Measurements from ENCODE around the gene AKAP4.

DNA sequence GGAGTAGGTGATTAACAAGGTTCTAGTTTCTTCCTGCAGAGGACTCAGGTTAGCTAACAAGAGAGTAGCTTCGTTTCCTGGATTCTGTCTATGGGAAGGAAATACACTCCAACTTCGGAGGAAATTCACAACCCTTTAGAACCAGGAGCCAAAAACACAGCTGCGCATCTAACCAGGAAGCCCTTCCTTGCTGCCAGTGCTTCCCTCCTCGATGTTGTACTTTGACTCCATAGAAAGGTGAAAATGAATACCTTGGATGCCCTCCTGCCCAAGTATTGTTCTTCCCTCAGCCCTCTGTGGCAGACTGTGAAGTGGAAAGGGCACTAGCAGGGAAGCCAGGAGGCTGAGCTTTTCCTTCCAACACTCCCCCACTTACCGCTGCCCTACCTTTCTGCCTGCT lies 35.1 kb downstream of the AKAP4 start:
- no peak for TF ChIP-seq RAD21 (IDR thresholded peaks at IDR 0.05; ENCODE audit: low read depth)
- TF ChIP-seq EP300 (IDR thresholded peaks at IDR 0.05; ENCODE audit: borderline replicate concordance), result no peak
- no peak for TF ChIP-seq CEBPB (IDR thresholded peaks at IDR 0.05)
- no peak for TF ChIP-seq FOXM1 (IDR thresholded peaks at IDR 0.05; ENCODE audit: borderline replicate concordance, low read depth)
- no peak for TF ChIP-seq TCF12 (IDR thresholded peaks at IDR 0.05; ENCODE audit: low read depth)
- TF ChIP-seq, protein P1, sequence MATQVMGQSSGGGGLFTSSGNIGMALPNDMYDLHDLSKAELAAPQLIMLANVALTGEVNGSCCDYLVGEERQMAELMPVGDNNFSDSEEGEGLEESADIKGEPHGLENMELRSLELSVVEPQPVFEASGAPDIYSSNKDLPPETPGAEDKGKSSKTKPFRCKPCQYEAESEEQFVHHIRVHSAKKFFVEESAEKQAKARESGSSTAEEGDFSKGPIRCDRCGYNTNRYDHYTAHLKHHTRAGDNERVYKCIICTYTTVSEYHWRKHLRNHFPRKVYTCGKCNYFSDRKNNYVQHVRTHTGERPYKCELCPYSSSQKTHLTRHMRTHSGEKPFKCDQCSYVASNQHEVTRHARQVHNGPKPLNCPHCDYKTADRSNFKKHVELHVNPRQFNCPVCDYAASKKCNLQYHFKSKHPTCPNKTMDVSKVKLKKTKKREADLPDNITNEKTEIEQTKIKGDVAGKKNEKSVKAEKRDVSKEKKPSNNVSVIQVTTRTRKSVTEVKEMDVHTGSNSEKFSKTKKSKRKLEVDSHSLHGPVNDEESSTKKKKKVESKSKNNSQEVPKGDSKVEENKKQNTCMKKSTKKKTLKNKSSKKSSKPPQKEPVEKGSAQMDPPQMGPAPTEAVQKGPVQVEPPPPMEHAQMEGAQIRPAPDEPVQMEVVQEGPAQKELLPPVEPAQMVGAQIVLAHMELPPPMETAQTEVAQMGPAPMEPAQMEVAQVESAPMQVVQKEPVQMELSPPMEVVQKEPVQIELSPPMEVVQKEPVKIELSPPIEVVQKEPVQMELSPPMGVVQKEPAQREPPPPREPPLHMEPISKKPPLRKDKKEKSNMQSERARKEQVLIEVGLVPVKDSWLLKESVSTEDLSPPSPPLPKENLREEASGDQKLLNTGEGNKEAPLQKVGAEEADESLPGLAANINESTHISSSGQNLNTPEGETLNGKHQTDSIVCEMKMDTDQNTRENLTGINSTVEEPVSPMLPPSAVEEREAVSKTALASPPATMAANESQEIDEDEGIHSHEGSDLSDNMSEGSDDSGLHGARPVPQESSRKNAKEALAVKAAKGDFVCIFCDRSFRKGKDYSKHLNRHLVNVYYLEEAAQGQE (IDR thresholded peaks at IDR 0.05; ENCODE audit: low read depth), result no peak
- no peak for TF ChIP-seq TAF1 (IDR thresholded peaks at IDR 0.05; ENCODE audit: low read depth)
- TF ChIP-seq CREB1 (IDR thresholded peaks at IDR 0.05; ENCODE audit: low read depth), result no peak
